Effector memory CD8-positive, alpha-beta T cell (primary cell): ENCODE data around the gene ATG101.

ENCODE experiments used
- ATAC-seq: fragments of 150-1000 bp; cut with Tn5 transposase; replicated peaks from 2 replicates; pipeline ENCODE4 v1.10.0; 2021; ENCODE audit warnings: mild to moderate bottlenecking, moderate library complexity
- DNase-seq, 3 experiments: peaks; one replicate each; pipeline ENCODE4 v3.0.0; 2021
- H3K27ac Mint-ChIP-seq, 2 donors: one replicate each; pipeline ENCODE4 v1.8.0; 2022; ENCODE audit warnings: mild to moderate bottlenecking in 2 of 2, mixed read lengths in 2 of 2, moderate library complexity in 2 of 2
- H3K27me3 Mint-ChIP-seq, 2 donors: one replicate each; pipeline ENCODE4 v1.8.0; 2022; ENCODE audit warnings: mixed read lengths in 2 of 2
- H3K36me3 Mint-ChIP-seq: one replicate; pipeline ENCODE4 v1.8.0; 2022; ENCODE audit warnings: mild to moderate bottlenecking, moderate library complexity, mixed read lengths; ENCODE audit not compliant: insufficient read depth
- H3K4me1 Mint-ChIP-seq, 2 donors: one replicate each; pipeline ENCODE4 v1.8.0; 2022; ENCODE audit warnings: low read depth in 2 of 2, mixed read lengths in 2 of 2
- H3K4me3 Mint-ChIP-seq, 2 donors: one replicate each; pipeline ENCODE4 v1.8.0; 2022; ENCODE audit warnings: mild to moderate bottlenecking in 2 of 2, mixed read lengths in 2 of 2, moderate library complexity in 2 of 2
- H3K9me3 Mint-ChIP-seq, 2 donors: one replicate each; pipeline ENCODE4 v1.8.0; 2022; ENCODE audit warnings: mixed read lengths in 2 of 2

Gene ATG101

GRCh38 chr12:52056801-52057637 is 12.8 kb upstream of the ATG101 start:
- Mint-ChIP-seq H3K9me3 (no peaks in the 10 kb centered on the region), H3K27ac (peak overlapping the region; percentile 45 to 70), H3K4me1 (peaks cover under 1 to 8% of the 10 kb centered on the region in 2 donors), H3K36me3 (peaks cover 21% of the 10 kb centered on the region), H3K4me3 (no peak overlapping the region), H3K27me3 (no peaks in the 10 kb centered on the region)
- DNase-seq, result no peak
- no peak for ATAC-seq

- H3K27ac Mint-ChIP-seq, result peak overlapping the region; percentile 45 to 70
- H3K27me3 Mint-ChIP-seq, result no peaks in the 10 kb centered on the region
- H3K36me3 Mint-ChIP-seq, result peaks cover 16% of the 10 kb centered on the region
- ATAC-seq (no peak), DNase-seq (no peak)
- no peaks in the 10 kb centered on the region for H3K9me3 Mint-ChIP-seq
- H3K4me3 Mint-ChIP-seq, result no peak overlapping the region
- no peaks in the 10 kb centered on the region for H3K4me1 Mint-ChIP-seq
These were observed 11.9 kb upstream of the ATG101 start for GRCh38 chr12:52057638-52058576.

GRCh38 chr12:52058631-52059361 is 11.0 kb upstream of the ATG101 start:
- ATAC-seq (no peak), DNase-seq (no peak)
- Mint-ChIP-seq H3K4me1 (no peaks in the 10 kb centered on the region), H3K36me3 (peaks cover 16% of the 10 kb centered on the region), H3K27me3 (peaks cover 5 to 6% of the 10 kb centered on the region in 2 donors), H3K4me3 (no peak overlapping the region), H3K27ac (no peak overlapping the region), H3K9me3 (no peaks in the 10 kb centered on the region)

GRCh38 chr12:52059582-52060497 is 9.9 kb upstream of the ATG101 start:
- Mint-ChIP-seq H3K4me1 (peaks cover 0 to 4% of the 10 kb centered on the region in 2 donors), H3K27ac (no peak overlapping the region), H3K9me3 (no peaks in the 10 kb centered on the region), H3K36me3 (peaks cover 13% of the 10 kb centered on the region), H3K27me3 (peaks cover 11 to 16% of the 10 kb centered on the region in 2 donors), H3K4me3 (no peak overlapping the region)
- DNase-seq (no peak), ATAC-seq (no peak)

- no peak overlapping the region for H3K27ac Mint-ChIP-seq
These were observed 9.1 kb upstream of the ATG101 start for GRCh38 chr12:52060498-52061177.

GRCh38 chr12:52061470-52062166 is 8.2 kb upstream of the ATG101 start:
- DNase-seq (no peak), ATAC-seq (no peak)
- H3K27me3 Mint-ChIP-seq, result peaks cover 23 to 34% of the 10 kb centered on the region in 2 donors
- H3K9me3 Mint-ChIP-seq, result no peaks in the 10 kb centered on the region
- H3K27ac Mint-ChIP-seq, result no peak overlapping the region
- H3K4me1 Mint-ChIP-seq, result peaks cover 0 to 4% of the 10 kb centered on the region in 2 donors
- H3K4me3 Mint-ChIP-seq, result no peak overlapping the region
- peaks cover 9% of the 10 kb centered on the region for H3K36me3 Mint-ChIP-seq

More at GRCh38 chr12:52060498-52061177, 9.1 kb upstream of the ATG101 start:
- Mint-ChIP-seq H3K4me1 (peaks cover 0 to 4% of the 10 kb centered on the region in 2 donors), H3K4me3 (no peak overlapping the region), H3K9me3 (no peaks in the 10 kb centered on the region), H3K27me3 (peaks cover 19 to 24% of the 10 kb centered on the region in 2 donors), H3K36me3 (peaks cover 9% of the 10 kb centered on the region)
- DNase-seq (no peak), ATAC-seq (no peak)

- ATAC-seq (no peak), DNase-seq (no peak)
- Mint-ChIP-seq H3K36me3 (peaks cover 2% of the 10 kb centered on the region), H3K4me3 (no peak overlapping the region), H3K4me1 (peaks cover 0 to 4% of the 10 kb centered on the region in 2 donors), H3K27me3 (peaks cover 23 to 34% of the 10 kb centered on the region in 2 donors), H3K9me3 (no peaks in the 10 kb centered on the region), H3K27ac (no peak overlapping the region)
These were observed 7.4 kb upstream of the ATG101 start for GRCh38 chr12:52062167-52063081.

GRCh38 chr12:52063082-52063924 is 6.5 kb upstream of the ATG101 start:
- H3K36me3 Mint-ChIP-seq, result no peaks in the 10 kb centered on the region
- no peak overlapping the region for H3K27ac Mint-ChIP-seq
- no peaks in the 10 kb centered on the region for H3K9me3 Mint-ChIP-seq
- no peak for DNase-seq
- no peak for ATAC-seq
- H3K4me3 Mint-ChIP-seq, result no peak overlapping the region
- peaks cover 0 to 4% of the 10 kb centered on the region in 2 donors for H3K4me1 Mint-ChIP-seq
- peaks cover 23 to 34% of the 10 kb centered on the region in 2 donors for H3K27me3 Mint-ChIP-seq

- no peak overlapping the region for H3K27ac Mint-ChIP-seq
- no peak for DNase-seq
- ATAC-seq, result no peak
- peaks cover 23 to 34% of the 10 kb centered on the region in 2 donors for H3K27me3 Mint-ChIP-seq
- no peaks in the 10 kb centered on the region for H3K9me3 Mint-ChIP-seq
- peaks cover 0 to 6% of the 10 kb centered on the region in 2 donors for H3K4me1 Mint-ChIP-seq
- peaks cover 3% of the 10 kb centered on the region for H3K36me3 Mint-ChIP-seq
- no peak overlapping the region for H3K4me3 Mint-ChIP-seq
These were observed 5.7 kb upstream of the ATG101 start for GRCh38 chr12:52063981-52064649.
